HG03280 (cell line): ENCODE data around the gene OCA2.

Source experiments
- ATAC-seq: cut with Tn5 transposase; IDR thresholded peaks from one replicate; pipeline ENCODE4 v1.9.1; 2021; ENCODE audit warnings: mild to moderate bottlenecking, moderate library complexity; ENCODE audit not compliant: unreplicated experiment

The OCA2 gene

DNA sequence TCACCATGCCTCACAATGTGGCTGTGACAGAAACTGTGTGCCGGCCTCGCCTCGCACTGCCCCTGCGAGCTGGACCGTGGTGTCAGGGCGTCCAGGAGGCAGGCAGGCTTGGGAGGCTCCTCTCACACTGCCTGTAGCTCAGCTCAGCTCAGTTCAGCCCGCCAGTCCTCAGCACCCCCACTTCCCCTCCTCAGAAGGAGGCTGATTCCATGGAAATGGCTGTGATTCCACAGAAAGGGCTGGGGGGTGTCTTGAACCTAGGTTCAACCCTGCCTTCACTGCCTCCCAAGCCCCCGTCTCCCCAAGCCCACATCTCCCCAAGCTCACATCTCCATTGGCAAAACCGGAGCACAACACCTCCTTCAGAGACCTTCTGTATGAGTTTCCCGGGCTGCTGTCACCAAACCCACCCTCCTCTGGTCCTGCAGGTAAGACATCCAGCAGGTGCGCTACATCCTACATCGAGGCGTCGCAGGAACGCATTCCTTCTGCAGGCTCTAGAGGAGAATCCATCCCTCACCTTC, 94.0 kb downstream of the OCA2 start:
- no peak for ATAC-seq

- ATAC-seq: no peak
Measured at GRCh38 chr15:28004143-28005003, 94.7 kb downstream of the OCA2 start.

DNA sequence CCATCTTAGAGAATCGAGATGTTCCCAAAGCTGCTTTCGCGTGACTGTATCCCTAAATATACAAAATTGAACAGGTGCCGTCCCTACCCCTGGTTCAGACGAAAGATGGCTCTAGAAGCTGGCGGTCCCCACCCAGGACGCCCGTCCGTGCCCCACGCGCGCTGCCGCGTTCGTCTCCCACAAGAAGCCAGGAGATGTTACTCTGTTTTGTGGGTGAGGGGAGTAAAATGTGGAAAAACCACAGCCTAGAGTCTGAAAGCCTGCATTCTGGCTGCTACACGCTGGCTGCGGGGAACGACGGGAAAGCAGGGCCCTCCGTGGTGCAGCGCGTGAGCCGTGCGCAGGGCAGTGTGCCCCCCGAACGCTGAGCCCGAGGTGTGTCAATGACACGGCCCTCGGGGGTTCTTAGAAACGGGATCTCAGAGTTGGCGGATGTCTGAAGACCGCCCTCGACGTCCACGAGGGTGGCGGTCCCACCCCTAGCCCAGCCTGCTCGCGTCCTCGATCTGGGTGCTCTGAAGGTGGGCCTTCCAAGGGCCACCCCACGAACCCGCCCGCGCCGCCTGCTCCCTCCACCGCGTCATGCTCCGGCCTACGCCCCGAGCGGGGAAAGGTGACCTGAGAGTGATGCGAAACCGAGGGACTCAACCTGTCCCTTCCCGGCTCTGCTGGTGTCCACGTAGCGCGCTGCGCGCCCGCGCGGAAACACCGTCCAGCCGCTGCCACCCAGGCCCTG, 95.6 kb downstream of the OCA2 start:
- no peak for ATAC-seq

- ATAC-seq: no peak
Measured at GRCh38 chr15:28002867-28003266, 96.2 kb downstream of the OCA2 start.

- ATAC-seq: no peak
Measured at GRCh38 chr15:28002136-28002861, 96.8 kb downstream of the OCA2 start.

DNA sequence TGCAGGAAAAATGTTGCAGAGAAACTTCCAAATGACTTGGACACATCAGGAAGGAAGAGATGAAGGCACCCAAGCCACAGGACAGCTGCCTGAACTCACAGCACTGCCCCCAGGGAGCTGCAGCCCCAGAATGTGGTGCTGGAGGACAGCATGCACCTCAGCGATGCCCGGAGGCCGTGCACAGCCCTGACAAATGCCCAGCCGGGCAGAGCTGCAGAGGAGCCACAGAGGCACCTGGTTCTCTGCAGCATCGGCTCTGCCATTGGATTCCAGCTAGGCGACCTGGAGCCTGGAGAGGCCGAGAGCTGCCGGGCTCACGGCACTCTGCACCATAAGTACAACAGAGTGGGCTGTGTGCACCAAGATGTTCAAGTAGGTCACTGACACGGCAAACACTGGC, 97.5 kb downstream of the OCA2 start:
- ATAC-seq: no peak

DNA sequence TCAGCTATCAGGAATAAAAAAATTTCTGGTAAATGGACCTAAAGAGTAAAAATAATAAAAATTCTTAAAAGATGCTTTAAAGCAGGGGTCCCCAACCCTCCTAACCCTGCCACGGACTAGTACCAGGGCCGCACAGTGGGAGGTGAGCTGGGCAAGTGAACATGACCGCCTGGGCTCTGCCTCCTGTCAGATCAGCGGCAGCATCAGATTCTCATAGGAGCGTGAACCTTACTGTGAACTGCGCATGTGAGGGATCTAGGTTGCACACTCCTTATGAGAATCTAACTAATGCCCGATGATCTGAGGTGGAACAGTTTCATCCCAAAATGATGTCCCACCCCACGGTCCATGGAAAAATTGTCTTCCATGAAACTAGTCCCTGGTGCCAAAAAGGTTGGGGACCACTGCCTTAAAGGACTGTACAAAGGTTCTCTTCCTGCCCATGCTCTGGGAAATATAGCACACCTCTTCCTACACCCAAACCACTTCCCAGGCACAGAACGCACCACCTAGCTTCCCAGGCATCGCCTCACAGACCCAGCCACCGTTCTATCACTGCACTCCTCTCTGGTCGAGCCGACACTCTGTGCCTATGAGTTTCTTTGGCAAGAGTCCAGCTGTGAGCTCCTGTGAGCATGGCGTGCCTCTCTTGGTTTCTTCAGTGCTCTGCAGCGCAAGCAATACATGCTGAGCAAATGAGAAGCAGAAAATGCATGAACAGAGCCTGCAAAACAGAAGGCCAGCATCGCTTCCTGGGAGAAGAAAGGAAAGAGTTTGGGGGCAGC, 104.9 kb downstream of the OCA2 start:
- no peak for ATAC-seq

GRCh38 chr15:27993544-27993943, 105.6 kb downstream of the OCA2 start:
- no peak for ATAC-seq

GRCh38 chr15:27990521-27991515, 108.3 kb downstream of the OCA2 start:
- no peak for ATAC-seq

DNA sequence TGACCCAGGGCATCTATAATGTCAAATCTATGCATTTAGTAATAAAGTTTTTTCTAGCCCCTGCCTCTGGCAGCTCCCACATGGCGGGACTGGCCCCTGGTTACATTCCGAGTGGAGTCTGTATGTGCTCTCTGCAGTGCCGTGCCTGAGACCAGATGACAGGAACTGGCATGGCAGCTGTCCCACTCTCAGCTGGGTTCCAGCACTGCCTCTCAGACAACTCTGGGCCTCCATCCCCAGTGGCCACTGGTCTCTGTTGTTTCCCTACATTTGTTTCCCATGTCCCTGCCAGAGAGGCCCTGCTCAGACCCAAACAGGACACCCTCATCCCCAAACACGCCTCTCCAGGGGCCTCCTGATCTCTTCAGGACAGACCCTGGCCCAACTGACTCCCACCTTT, 109.3 kb downstream of the OCA2 start:
- no peak for ATAC-seq

GRCh38 chr15:27989427-27989826, 109.7 kb downstream of the OCA2 start:
- ATAC-seq: no peak

- no peak for ATAC-seq
Measured at GRCh38 chr15:27985099-27985498, 114.0 kb downstream of the OCA2 start.

DNA sequence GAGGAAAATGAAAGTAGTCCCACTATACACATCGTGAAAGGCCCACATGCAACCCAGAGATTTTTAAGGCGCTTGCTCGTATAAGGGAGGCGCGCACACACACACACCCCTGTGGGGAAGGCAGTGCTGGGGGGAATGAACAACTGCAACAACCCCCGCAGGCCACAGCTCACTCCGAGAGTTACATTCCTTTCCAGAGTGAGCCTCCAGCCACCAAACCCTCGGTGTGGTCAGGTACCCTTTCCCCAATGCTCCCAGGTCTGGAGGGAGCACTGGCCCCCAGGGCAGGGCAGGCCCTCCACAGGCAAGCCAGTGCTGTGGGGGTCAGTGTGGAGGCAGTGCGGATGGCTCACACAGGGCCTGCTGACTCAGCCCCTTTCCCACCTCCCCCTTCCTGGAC, 115.6 kb downstream of the OCA2 start:
- no peak for ATAC-seq

DNA sequence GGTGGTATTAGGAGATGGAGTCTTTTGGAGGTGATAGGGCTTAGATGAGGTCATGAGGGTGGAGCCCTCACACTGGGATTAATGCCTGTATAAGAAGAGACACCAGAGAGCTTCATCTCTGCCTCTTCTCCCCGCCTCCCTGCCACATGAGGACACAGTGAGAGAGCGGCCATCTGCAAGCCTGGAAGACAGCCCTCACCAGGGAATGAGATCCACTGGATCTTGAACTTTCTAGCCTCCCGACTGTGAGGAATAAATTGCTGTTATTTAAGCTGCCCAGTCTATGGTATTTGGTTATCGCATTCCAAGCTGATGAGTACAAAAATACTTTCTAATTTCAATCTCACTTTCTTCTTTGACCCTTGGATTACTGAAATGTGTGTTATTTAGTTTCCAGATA, 121.4 kb downstream of the OCA2 start:
- no peak for ATAC-seq

- ATAC-seq: no peak
Measured at GRCh38 chr15:27973886-27974285, 125.2 kb downstream of the OCA2 start.

- ATAC-seq: no peak
Measured at GRCh38 chr15:27970661-27971392, 128.3 kb downstream of the OCA2 start.

- no peak for ATAC-seq
Measured at GRCh38 chr15:27967541-27967940, 131.6 kb downstream of the OCA2 start.

DNA sequence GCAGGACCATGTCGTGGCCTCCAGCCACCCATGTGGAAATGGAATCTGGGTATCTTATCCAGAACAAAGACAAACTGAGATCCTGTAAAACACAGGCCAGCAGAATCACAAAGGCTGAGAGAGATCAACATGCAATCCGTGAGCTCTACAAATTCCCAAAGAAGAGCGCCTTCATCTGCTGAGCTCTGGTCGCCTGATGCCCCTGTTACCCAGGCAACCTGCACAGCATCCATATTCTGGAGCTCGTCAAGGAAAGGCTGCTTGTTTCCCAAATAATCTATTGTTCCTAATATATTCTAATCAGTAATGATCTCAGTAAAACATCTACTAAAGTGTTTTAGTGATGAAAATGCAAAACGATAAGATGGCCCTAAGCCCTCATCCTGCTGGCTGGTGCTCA, 133.6 kb downstream of the OCA2 start:
- no peak for ATAC-seq

GRCh38 chr15:27961801-27962200, 137.3 kb downstream of the OCA2 start:
- ATAC-seq: no peak
